Mesothelial cell of epicardium (in vitro differentiated cells): ENCODE data around the gene SPACA4. TPM values are rescaled to one million over a fixed set of nuclear protein-coding genes. Genes with fewer than 3 reads are reported as not detected.

Source experiments
- DNase-seq, 2 experiments: peaks; one replicate each; pipeline ENCODE4 v3.0.0; 2021; ENCODE audit warnings: low spot score in 2 of 2; ENCODE audit not compliant: unreplicated experiment in 2 of 2
- H3K27ac Mint-ChIP-seq: 2 replicates; pipeline ENCODE4 v1.8.0; 2021; ENCODE audit warnings: mixed read lengths
- H3K27me3 Mint-ChIP-seq: 2 replicates; pipeline ENCODE4 v1.8.0; 2021; ENCODE audit warnings: low read depth, mixed read lengths
- H3K36me3 Mint-ChIP-seq: 2 replicates; pipeline ENCODE4 v1.8.0; 2021; ENCODE audit warnings: mixed read lengths
- H3K4me1 Mint-ChIP-seq: 2 replicates; pipeline ENCODE4 v1.8.0; 2021; ENCODE audit warnings: mixed read lengths
- H3K4me3 Mint-ChIP-seq: 2 replicates; pipeline ENCODE4 v1.8.0; 2021; ENCODE audit warnings: mild to moderate bottlenecking, moderate library complexity, mixed read lengths
- H3K9me3 Mint-ChIP-seq: 2 replicates; pipeline ENCODE4 v1.8.0; 2021; ENCODE audit warnings: mixed read lengths
- CTCF ChIP-seq: fragments of 200-600 bp; sonication (generic); IDR thresholded peaks from one replicate; pipeline ENCODE4 v1.5.0; 2021; ENCODE audit warnings: antibody characterized with exemption; ENCODE audit not compliant: unreplicated experiment
- total RNA-seq: library from RNA; stranded (reverse); gene quantifications from 3 replicates; pipeline ENCODE4 v1.2.1, GENCODE V29; 2021

The SPACA4 gene
- total RNA-seq, 1 donor from 2014 or later: not detected

- H3K9me3 Mint-ChIP-seq: no peaks in the 10 kb centered on the region
- TF ChIP-seq CTCF: no peak
- H3K27ac Mint-ChIP-seq: no peak overlapping the region
- H3K27me3 Mint-ChIP-seq: no peaks in the 10 kb centered on the region
- peaks cover 18% of the 10 kb centered on the region for H3K4me1 Mint-ChIP-seq
- no peaks in the 10 kb centered on the region for H3K36me3 Mint-ChIP-seq
- no peak overlapping the region for H3K4me3 Mint-ChIP-seq
- DNase-seq: no peak
Measured at GRCh38 chr19:48648134-48648533, 41.6 kb downstream of the SPACA4 start.

GRCh38 chr19:48650974-48651682 lies 44.6 kb downstream of the SPACA4 start:
- peaks cover 10% of the 10 kb centered on the region for H3K4me1 Mint-ChIP-seq
- H3K27me3 Mint-ChIP-seq: no peaks in the 10 kb centered on the region
- no peak overlapping the region for H3K27ac Mint-ChIP-seq
- no peak overlapping the region for H3K4me3 Mint-ChIP-seq
- no peak for DNase-seq
- H3K9me3 Mint-ChIP-seq: no peaks in the 10 kb centered on the region
- H3K36me3 Mint-ChIP-seq: no peaks in the 10 kb centered on the region
- no peak for TF ChIP-seq CTCF

- H3K9me3 Mint-ChIP-seq: no peaks in the 10 kb centered on the region
- no peak for DNase-seq
- no peak overlapping the region for H3K27ac Mint-ChIP-seq
- no peak overlapping the region for H3K4me3 Mint-ChIP-seq
- H3K36me3 Mint-ChIP-seq: no peaks in the 10 kb centered on the region
- H3K27me3 Mint-ChIP-seq: no peaks in the 10 kb centered on the region
- H3K4me1 Mint-ChIP-seq: peaks cover 11% of the 10 kb centered on the region
- no peak for TF ChIP-seq CTCF
Measured at GRCh38 chr19:48651683-48652048, 45.1 kb downstream of the SPACA4 start.

- H3K4me1 Mint-ChIP-seq: peaks cover 17% of the 10 kb centered on the region
- peak overlapping the region; percentile 79 for H3K27ac Mint-ChIP-seq
- no peak for TF ChIP-seq CTCF
- H3K9me3 Mint-ChIP-seq: no peaks in the 10 kb centered on the region
- no peak overlapping the region for H3K4me3 Mint-ChIP-seq
- H3K36me3 Mint-ChIP-seq: no peaks in the 10 kb centered on the region
- H3K27me3 Mint-ChIP-seq: no peaks in the 10 kb centered on the region
- DNase-seq: no peak
Measured at GRCh38 chr19:48654299-48655059, 47.9 kb downstream of the SPACA4 start.

GRCh38 chr19:48656840-48657474 lies 50.4 kb downstream of the SPACA4 start:
- no peaks in the 10 kb centered on the region for H3K27me3 Mint-ChIP-seq
- no peak for TF ChIP-seq CTCF
- H3K4me1 Mint-ChIP-seq: peaks cover 18% of the 10 kb centered on the region
- no peak for DNase-seq
- H3K9me3 Mint-ChIP-seq: no peaks in the 10 kb centered on the region
- peak overlapping the region; percentile 8 for H3K27ac Mint-ChIP-seq
- no peak overlapping the region for H3K4me3 Mint-ChIP-seq
- H3K36me3 Mint-ChIP-seq: no peaks in the 10 kb centered on the region

Other genes starting within 250 kb of the SPACA4 start
- 8.2 to 11.7 TPM (median 8.6 TPM) in 3 replicates for gene TMEM143, start 242.8 kb upstream of the SPACA4 start, total RNA-seq
- gene SYNGR4, start 242.4 kb upstream of the SPACA4 start, total RNA-seq: not detected in 3 replicates
- 255 to 262 TPM (median 260 TPM) in 3 replicates for gene KDELR1, start 215.2 kb upstream of the SPACA4 start, total RNA-seq
- 14.5 to 15.8 TPM (median 15.7 TPM) in 3 replicates for gene GRIN2D, start 213.1 kb upstream of the SPACA4 start, total RNA-seq
- 34.0 to 36.5 TPM (median 36.2 TPM) in 3 replicates for gene GRWD1, start 160.8 kb upstream of the SPACA4 start, total RNA-seq
- gene KCNJ14, start 151.2 kb upstream of the SPACA4 start, total RNA-seq: 2.7 to 2.8 TPM (median 2.8 TPM) in 3 replicates
- 184 to 196 TPM (median 190 TPM) in 3 replicates for gene CYTH2, start 137.4 kb upstream of the SPACA4 start, total RNA-seq
- 19.4 to 21.3 TPM (median 20.4 TPM) in 3 replicates for gene LMTK3, start 94.9 kb upstream of the SPACA4 start, total RNA-seq
- gene SULT2B1, start 54.6 kb upstream of the SPACA4 start, total RNA-seq: 0.64 to 0.79 TPM (median 0.74 TPM) in 3 replicates
- gene FAM83E, start 8.3 kb downstream of the SPACA4 start, total RNA-seq: 2.5 to 3.9 TPM (median 3.7 TPM) in 3 replicates
- 1,586 to 1,657 TPM (median 1,644 TPM) in 3 replicates for gene RPL18, start 12.4 kb downstream of the SPACA4 start, total RNA-seq
- 25.3 to 28.6 TPM (median 27.7 TPM) in 3 replicates for gene SPHK2, start 12.8 kb downstream of the SPACA4 start, total RNA-seq
- 11.5 to 13.2 TPM (median 13.1 TPM) in 3 replicates for gene DBP, start 30.6 kb downstream of the SPACA4 start, total RNA-seq
- gene CA11, start 39.4 kb downstream of the SPACA4 start, total RNA-seq: 48.2 to 55.0 TPM (median 53.1 TPM) in 3 replicates
- 6.8 to 7.3 TPM (median 7.1 TPM) in 3 replicates for gene NTN5, start 66.3 kb downstream of the SPACA4 start, total RNA-seq
- 0.20 TPM in 1 of 3 replicates, not detected in the others for gene FUT2, start 89.2 kb downstream of the SPACA4 start, total RNA-seq
- 5.8 to 6.5 TPM (median 6.0 TPM) in 3 replicates for gene MAMSTR, start 113.0 kb downstream of the SPACA4 start, total RNA-seq
- gene RASIP1, start 133.9 kb downstream of the SPACA4 start, total RNA-seq: 1.4 to 2.1 TPM (median 1.5 TPM) in 3 replicates
- gene IZUMO1, start 140.2 kb downstream of the SPACA4 start, total RNA-seq: 0.45 to 0.80 TPM (median 0.49 TPM) in 3 replicates
- gene FUT1, start 145.9 kb downstream of the SPACA4 start, total RNA-seq: 3.5 to 4.4 TPM (median 4.3 TPM) in 3 replicates
- gene FGF21, start 148.8 kb downstream of the SPACA4 start, total RNA-seq: not detected in 3 replicates
- gene BCAT2, start 204.3 kb downstream of the SPACA4 start, total RNA-seq: 45.3 to 47.3 TPM (median 45.7 TPM) in 3 replicates
- 22.9 to 29.6 TPM (median 27.1 TPM) in 3 replicates for gene HSD17B14, start 229.7 kb downstream of the SPACA4 start, total RNA-seq